Activated B cell treated with CpG ODN at 0.5 μM for 24 hours (primary cell): ENCODE results near the gene ETV6. TPM values are rescaled to one million over a fixed set of nuclear protein-coding genes. Genes with fewer than 3 reads are reported as not detected.
A peak's percentile ranks its signal among the peaks of the same experiment; 100 is the strongest.

Experiments
- ATAC-seq: fragments of 200-7000 bp; cut with Tn5 transposase; one replicate; pipeline ENCODE4 v1.10.0; 2021; ENCODE audit warnings: low read depth, mild to moderate bottlenecking, moderate library complexity
- CTCF ChIA-PET: fragments of 350-600 bp; sonication (Branson Sonifier 250); formaldehyde crosslinking; loops from one replicate; lab custom pipeline; 2021; ENCODE audit warnings: antibody characterized with exemption; lab: Charles Lee
- POLR2A ChIA-PET: fragments of 350-600 bp; sonication (Branson Sonifier 250); formaldehyde crosslinking; loops from one replicate; lab custom pipeline; 2021; ENCODE audit warnings: antibody characterized with exemption; lab: Charles Lee
- DNase-seq: peaks from one replicate; pipeline ENCODE4 v3.0.0; 2022
- H3K27ac Mint-ChIP-seq: one replicate; pipeline ENCODE4 v1.8.0; 2020; ENCODE audit warnings: mixed read lengths
- H3K27me3 Mint-ChIP-seq: one replicate; pipeline ENCODE4 v1.8.0; 2021; ENCODE audit warnings: mixed read lengths
- H3K36me3 Mint-ChIP-seq: one replicate; pipeline ENCODE4 v1.8.0; 2021; ENCODE audit warnings: low read depth, mixed read lengths
- H3K4me1 Mint-ChIP-seq: one replicate; pipeline ENCODE4 v1.8.0; 2021; ENCODE audit warnings: mixed read lengths
- H3K4me3 Mint-ChIP-seq: one replicate; pipeline ENCODE4 v1.8.0; 2020; ENCODE audit warnings: mild to moderate bottlenecking, mixed read lengths
- H3K9me3 Mint-ChIP-seq: one replicate; pipeline ENCODE4 v1.8.0; 2020; ENCODE audit warnings: mixed read lengths
- CTCF ChIP-seq: fragments of 200-600 bp; IDR thresholded peaks from one replicate; pipeline ENCODE4 v1.8.0; 2022; ENCODE audit warnings: antibody characterized with exemption, mild to moderate bottlenecking
- intact Hi-C: fragments of 100-400 bp; cut with micrococcal nuclease; formaldehyde crosslinking; loops from one replicate; pipeline ENCODE4 v1.15.1; 2024
- total RNA-seq: library from RNA; stranded (reverse); gene quantifications from 2 replicates; pipeline ENCODE4 v1.2.3, GENCODE V29; 2022

The ETV6 gene
- total RNA-seq, 1 donor from 2014 or later = 130 TPM

- peak overlapping the region; percentile 65 for H3K4me3 Mint-ChIP-seq
- DNase-seq (peak; percentile 32), ATAC-seq (peak; percentile 83)
- H3K4me1 Mint-ChIP-seq = peaks cover 66% of the 10 kb centered on the region
- intact Hi-C loops = loop anchor here (1.0 to 5.0 kb wide), 7 partner anchors 16 to 232 kb away; no protein-coding TSS in a partner anchor
- peaks cover 20% of the 10 kb centered on the region for H3K36me3 Mint-ChIP-seq
- TF ChIP-seq CTCF = no peak
- ChIA-PET POLR2A (interaction anchor here (0.6 to 2.8 kb wide), 19 partner anchors 8 to 547 kb away, joined by 3 to 29 read pairs (median 5); partner anchors contain the start of gene ETV6), CTCF (interaction anchor here (1.0 to 2.4 kb wide), 11 partner anchors 20 to 231 kb away, joined by 3 to 15 read pairs (median 4); partner anchors contain the start of gene ETV6)
- H3K27ac Mint-ChIP-seq = peak overlapping the region; percentile 87
- no peaks in the 10 kb centered on the region for H3K9me3 Mint-ChIP-seq
- H3K27me3 Mint-ChIP-seq = no peaks in the 10 kb centered on the region
Observed at GRCh38 chr12:11812586-11813437, 163.3 kb downstream of the ETV6 start.

GRCh38 chr12:11813438-11813813, 164.0 kb downstream of the ETV6 start:
- peak overlapping the region; percentile 87 for H3K27ac Mint-ChIP-seq
- H3K4me1 Mint-ChIP-seq = peaks cover 60% of the 10 kb centered on the region
- POLR2A ChIA-PET = interaction anchor here (0.6 to 2.8 kb wide), 12 partner anchors 9 to 546 kb away, joined by 3 to 29 read pairs (median 5); partner anchors contain the start of gene ETV6

GRCh38 chr12:11814374-11814773, 164.9 kb downstream of the ETV6 start:
- Mint-ChIP-seq H3K27ac (peak overlapping the region; percentile 27), H3K4me3 (no peak overlapping the region), H3K4me1 (peaks cover 50% of the 10 kb centered on the region), H3K36me3 (peaks cover 16% of the 10 kb centered on the region), H3K9me3 (no peaks in the 10 kb centered on the region), H3K27me3 (no peaks in the 10 kb centered on the region)
- intact Hi-C loops = loop anchor here (5.0 kb wide), 2 partner anchors 67 to 218 kb away; no protein-coding TSS in a partner anchor
- no peak for TF ChIP-seq CTCF
- ChIA-PET CTCF (interaction anchor here (2.4 kb wide), 1 partner anchor 219 kb away, joined by 15 read pairs; no protein-coding TSS in a partner anchor), POLR2A (interaction anchor here (1.4 to 2.8 kb wide), 2 partner anchors 66 to 83 kb away, joined by 5 to 29 read pairs; no protein-coding TSS in a partner anchor)
- no peak for DNase-seq
- no peak for ATAC-seq

More at GRCh38 chr12:11813438-11813813, 164.0 kb downstream of the ETV6 start:
- Mint-ChIP-seq H3K27me3 (no peaks in the 10 kb centered on the region), H3K9me3 (no peaks in the 10 kb centered on the region), H3K36me3 (peaks cover 19% of the 10 kb centered on the region), H3K4me3 (peak overlapping the region; percentile 65)
- CTCF ChIA-PET = interaction anchor here (1.1 to 2.4 kb wide), 9 partner anchors 21 to 220 kb away, joined by 3 to 15 read pairs (median 5); partner anchors contain the start of gene ETV6
- ATAC-seq = no peak
- DNase-seq = no peak
- no peak for TF ChIP-seq CTCF
- intact Hi-C loops = loop anchor here (2.0 to 5.0 kb wide), 6 partner anchors 15 to 233 kb away; no protein-coding TSS in a partner anchor

GRCh38 chr12:11815397-11815796, 165.9 kb downstream of the ETV6 start:
- peaks cover 41% of the 10 kb centered on the region for H3K4me1 Mint-ChIP-seq
- intact Hi-C loops = no loop called here
- DNase-seq (no peak), ATAC-seq (no peak)
- no peak overlapping the region for H3K27ac Mint-ChIP-seq
- POLR2A ChIA-PET = interaction anchor here (0.6 to 1.4 kb wide), 2 partner anchors 67 to 76 kb away, joined by 3 to 5 read pairs; no protein-coding TSS in a partner anchor
- no peak overlapping the region for H3K4me3 Mint-ChIP-seq
- no peaks in the 10 kb centered on the region for H3K9me3 Mint-ChIP-seq
- TF ChIP-seq CTCF = no peak
- H3K36me3 Mint-ChIP-seq = peaks cover 16% of the 10 kb centered on the region
- CTCF ChIA-PET = no interaction called here
- no peaks in the 10 kb centered on the region for H3K27me3 Mint-ChIP-seq
